ENCODE data around the gene SYNPO. TPM values are rescaled to one million over a fixed set of nuclear protein-coding genes. Genes with fewer than 3 reads are reported as not detected.

Gene SYNPO
- total RNA-seq, 1 donor from 2014 or later, result 3.9 TPM

- no peak for DNase-seq
Observed at GRCh38 chr5:150690760-150691159, 50.3 kb downstream of the SYNPO start.

- DNase-seq, result no peak
Observed at GRCh38 chr5:150692276-150692675, 51.8 kb downstream of the SYNPO start.

DNA sequence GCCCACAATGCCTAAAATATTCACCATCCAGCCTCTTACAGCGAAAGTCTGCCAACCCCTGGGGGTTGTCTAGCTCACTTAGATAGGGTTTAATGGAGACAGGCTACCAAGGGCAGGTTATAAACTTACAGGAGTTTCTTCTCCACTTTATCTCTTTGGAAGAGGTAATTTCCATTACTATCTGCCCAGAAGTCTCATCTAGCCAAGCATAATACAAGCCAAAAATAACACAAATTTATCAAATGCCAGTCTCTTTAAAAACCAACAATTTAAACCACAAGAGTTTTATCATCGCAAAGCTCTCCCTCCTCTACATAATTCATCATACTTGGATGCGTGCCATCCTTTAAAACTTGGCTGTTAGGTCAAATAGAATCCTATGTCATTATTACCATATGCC, 54.2 kb downstream of the SYNPO start:
- no peak for DNase-seq

GRCh38 chr5:150700246-150700593, 59.8 kb downstream of the SYNPO start:
- DNase-seq, result peak; percentile 43

DNA sequence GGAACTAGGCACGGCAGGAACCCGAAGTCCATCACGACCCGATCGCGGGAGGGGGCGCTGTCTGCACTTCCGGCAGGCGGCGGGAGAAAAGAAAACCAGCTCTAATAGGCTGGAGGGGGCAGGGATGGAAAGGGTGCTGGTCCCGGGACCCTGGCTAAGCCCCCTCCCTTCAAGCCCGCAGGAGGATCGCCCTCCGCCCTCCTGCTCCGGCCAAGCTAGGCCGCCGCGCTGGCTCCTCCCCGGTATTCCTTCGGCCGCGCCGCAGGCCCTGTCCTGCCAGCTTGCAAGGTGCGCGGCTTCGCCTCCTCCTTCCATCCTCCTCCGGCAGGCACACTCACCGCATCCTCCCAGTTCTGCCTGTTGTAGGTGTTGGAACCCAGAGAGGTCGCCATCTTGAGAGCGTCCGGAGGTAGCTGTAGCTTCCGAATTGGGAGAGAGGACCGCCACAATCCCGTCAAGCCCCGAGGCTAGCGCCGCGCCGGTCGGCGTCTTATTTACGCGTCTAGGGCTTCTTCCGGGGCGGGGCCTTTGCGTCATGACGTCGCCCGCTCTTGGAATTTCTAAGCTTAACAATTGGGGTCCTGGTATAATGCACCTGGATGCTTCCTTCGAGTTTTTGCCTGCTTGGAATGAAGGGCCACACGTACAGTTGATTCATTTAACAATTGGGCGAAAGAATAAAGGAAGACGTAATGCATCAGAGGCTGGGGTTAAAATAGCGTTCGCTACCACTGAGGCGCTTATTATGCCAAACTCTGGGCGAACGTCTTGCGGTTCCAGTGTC, 60.3 kb downstream of the SYNPO start, which contains the start of gene RBM22:
TSS of gene RBM22 (minus strand) at position 469 of the 784 bp plus-strand sequence. CDS start at position 392, 77 bp downstream.
- peak; percentile 91 for DNase-seq

DNA sequence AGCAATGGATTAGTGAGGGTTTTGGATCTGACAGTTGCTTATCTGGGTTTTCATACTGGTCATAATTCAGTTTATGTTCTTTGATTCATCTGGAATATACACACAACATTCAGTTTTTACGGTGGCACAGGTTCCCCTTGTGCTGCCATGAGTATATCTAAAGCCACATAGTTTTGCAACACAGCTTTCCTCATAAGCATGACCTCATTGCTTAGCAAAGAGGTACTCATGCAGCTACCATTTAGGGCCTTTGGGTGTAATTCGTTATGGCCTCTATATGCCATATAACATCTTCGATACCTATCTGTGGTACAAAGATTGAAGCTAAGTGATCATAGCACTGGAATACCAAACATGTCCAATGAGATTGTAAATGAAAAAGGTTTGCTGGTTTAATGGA, 63.3 kb downstream of the SYNPO start:
- no peak for DNase-seq

- DNase-seq, result no peak
Observed at GRCh38 chr5:150706776-150707390, 66.4 kb downstream of the SYNPO start.

Other genes starting within 250 kb of the SYNPO start
- 194 TPM for gene CD74, start 227.8 kb upstream of the SYNPO start, total RNA-seq
- gene RPS14, start 190.9 kb upstream of the SYNPO start, total RNA-seq, result 2,415 TPM
- gene NDST1, start 132.5 kb upstream of the SYNPO start, total RNA-seq, result 28.6 TPM
- gene MYOZ3, start 20.6 kb downstream of the SYNPO start, total RNA-seq, result 3.1 TPM
- gene RBM22, start 60.4 kb downstream of the SYNPO start, total RNA-seq, result 24.9 TPM
- gene DCTN4, start 118.4 kb downstream of the SYNPO start, total RNA-seq, result 56.5 TPM
- gene SMIM3, start 138.1 kb downstream of the SYNPO start, total RNA-seq, result 13.5 TPM
- 0.39 TPM for gene IRGM, start 205.9 kb downstream of the SYNPO start, total RNA-seq